ENCODE measurements around the gene NSMCE1.

NSMCE1 gene

DNA sequence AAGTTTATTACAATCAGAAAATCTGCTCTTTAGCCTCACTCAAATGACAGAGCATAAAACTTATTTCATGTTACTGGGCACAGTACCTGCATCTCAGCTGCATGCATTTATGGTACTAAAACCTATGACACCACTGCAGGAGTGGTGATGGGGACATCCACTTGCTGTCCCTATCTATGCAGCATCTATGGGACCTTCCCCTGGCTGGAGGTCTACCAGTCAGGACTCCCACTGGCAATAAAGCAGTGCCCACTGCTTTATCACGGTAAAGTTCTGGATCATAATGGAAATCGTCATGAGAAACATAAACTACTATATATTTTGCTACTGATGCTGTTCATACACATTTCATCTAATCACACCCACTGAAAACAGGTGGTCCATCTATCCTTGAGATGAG is 26.2 kb downstream of the NSMCE1 start:
- DNase-seq: no peak

- DNase-seq: no peak
Observed at GRCh38 chr16:27241658-27242057, 26.9 kb downstream of the NSMCE1 start.

DNA sequence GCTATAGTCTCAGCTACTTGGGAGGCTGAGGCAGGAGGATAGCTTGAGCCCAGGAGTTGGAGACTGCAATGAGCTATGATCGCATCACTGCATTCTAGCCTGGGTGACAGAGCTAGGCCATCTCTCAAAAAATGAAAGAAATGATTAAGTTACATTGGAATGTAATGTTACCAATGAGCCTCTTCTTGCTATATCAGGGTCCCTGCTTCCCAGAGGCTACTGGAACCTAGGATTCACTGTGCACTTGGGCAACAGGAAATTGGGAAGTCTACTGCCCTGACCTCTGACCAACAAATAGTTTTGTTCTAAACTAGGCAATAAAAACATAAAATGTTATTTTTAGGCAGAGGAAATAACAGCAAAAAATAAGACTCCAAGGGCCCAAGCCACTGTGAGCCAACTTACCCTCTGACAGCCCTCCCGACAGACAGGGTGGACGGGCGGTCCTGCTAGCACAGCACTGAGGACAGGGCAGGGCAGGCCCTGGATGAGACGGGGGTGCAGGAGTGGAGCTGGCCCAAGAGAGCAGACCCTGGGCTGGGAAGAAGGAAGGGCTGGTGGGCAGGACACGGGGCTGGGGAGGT is 27.5 kb downstream of the NSMCE1 start:
- DNase-seq: peak; percentile 78

GRCh38 chr16:27239906-27240655 is 28.5 kb downstream of the NSMCE1 start:
- no peak for DNase-seq

GRCh38 chr16:27239026-27239425 is 29.5 kb downstream of the NSMCE1 start:
- no peak for DNase-seq

- DNase-seq: no peak
Observed at GRCh38 chr16:27238591-27238990, 30.0 kb downstream of the NSMCE1 start.

DNA sequence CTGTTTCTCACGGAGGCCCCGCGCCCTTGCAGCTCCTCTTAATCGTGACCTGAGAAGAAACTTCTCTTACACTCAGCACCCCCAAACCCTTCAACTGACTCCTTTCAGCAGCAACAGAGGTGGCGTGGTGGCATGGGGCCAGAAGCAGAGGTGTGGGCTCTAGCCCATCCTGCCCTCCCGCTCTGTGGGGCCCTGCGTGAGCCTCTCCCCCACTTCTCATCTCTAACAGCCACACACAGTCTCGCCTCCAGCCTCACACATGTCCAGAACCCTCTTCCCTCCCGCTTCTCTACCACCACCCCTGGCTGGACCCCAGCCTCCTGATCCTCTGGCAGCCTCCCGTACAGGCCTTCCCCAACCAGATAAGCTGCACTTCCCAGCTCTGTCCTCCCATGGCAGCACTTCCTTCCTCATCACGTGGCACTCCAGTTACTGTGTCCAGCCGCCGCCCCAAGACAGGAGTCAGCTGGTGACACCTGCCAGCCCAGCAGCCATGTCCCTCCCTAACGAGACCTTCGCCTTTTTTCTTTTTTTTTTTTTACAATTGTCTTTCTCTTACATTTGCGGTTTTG is 30.5 kb downstream of the NSMCE1 start:
- no peak for DNase-seq

DNA sequence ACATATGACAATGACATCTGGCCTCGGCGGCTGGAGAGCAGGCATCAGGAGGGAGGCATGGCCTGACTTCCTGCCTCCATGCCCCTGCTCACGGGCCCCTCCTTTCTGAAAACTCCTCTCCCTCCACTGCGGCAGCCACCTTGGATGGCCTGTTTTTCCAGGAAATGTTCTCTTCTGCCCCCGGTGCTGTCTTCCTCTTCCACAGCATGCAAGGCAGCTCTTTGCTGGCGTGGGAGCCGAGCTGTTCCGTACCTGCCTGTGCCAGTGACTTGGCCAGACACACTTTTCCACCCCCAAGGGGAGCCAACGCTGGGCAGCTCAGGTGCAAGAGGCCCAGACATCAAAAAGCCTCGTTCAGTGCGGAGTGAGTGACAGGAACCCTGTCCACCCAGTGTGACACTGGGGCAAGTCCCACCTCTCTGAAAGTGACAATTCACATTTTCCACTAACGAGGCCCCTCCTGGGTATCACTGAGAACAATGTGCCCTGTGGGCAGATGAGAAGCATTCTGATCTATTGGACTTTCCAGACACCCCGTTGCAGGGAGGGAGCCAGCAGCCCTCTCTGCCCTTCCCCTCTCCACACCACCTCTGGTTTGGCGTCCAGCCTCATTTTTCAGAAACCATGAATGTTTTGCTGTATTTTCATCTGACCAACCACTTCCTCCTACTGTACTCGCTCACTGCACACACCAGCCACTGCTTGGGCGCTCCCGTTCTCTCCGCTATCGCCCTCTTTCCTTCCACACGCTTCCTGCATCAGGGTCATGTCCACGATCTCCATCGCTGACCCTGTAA is 31.2 kb downstream of the NSMCE1 start:
- DNase-seq: no peak

GRCh38 chr16:27236635-27237218 is 31.8 kb downstream of the NSMCE1 start:
- no peak for DNase-seq

GRCh38 chr16:27235938-27236245 is 32.7 kb downstream of the NSMCE1 start:
- no peak for DNase-seq

DNA sequence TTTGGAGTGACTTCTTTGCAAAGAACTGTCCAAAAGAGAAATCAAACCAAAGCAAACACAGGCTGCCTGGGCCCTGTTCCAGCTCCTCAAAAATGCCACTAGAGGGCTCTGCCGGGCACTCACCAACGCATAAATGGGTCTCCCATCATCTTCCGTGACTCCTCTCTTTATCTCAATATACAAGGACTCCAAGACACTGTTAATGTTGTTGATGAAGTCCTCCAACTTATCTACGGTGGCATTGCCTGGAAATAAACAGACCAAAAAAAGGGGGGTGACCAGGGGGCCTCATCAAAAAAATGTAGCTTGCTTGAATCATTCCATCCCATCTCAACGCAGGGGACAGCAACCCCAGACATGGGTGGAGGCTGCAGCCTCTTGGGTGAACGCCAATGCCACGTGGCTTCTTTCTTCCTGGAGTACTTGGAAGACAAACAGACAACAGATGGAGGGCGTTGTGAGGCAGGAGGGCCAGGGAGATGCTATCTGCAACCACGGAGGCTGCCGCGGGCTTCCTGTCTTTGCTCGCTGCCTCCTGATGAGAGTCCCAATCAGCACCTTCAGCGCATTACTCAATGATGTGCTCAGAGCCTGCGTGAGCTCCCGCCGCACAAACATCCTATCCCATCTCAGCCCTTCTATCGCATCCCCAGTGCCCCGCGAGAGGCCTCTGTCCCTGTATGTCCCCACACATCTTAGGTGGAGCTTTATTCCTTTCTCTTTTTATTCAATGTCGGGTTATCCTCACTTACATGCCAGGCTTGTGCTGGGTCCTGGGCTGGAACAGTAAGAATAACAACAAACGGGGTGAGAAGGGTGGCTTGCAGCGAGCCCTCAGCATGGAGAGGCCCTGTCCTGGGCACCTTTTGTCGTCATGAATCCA is 33.3 kb downstream of the NSMCE1 start:
- peak; percentile 91 for DNase-seq

DNA sequence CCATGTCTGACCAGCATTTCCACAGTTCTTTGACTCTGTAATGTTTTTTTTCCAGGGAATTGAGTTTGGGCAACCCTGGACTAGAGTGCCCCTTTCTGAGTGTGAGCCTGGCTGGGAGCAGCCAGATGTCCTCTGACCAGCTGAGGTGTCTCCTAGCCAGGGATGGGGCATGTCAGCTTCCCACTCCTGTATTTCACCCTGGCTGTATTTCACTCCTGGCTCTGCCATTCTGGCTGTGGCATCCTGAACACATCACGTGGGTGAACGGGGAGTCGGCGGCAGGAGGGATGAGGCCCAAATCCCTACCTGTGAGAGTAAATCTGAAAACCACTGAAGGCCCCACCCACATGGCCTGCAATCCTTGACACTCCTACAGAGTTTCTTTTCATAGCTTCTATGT is 34.0 kb downstream of the NSMCE1 start:
- no peak for DNase-seq

GRCh38 chr16:27234171-27234570 is 34.4 kb downstream of the NSMCE1 start:
- no peak for DNase-seq

DNA sequence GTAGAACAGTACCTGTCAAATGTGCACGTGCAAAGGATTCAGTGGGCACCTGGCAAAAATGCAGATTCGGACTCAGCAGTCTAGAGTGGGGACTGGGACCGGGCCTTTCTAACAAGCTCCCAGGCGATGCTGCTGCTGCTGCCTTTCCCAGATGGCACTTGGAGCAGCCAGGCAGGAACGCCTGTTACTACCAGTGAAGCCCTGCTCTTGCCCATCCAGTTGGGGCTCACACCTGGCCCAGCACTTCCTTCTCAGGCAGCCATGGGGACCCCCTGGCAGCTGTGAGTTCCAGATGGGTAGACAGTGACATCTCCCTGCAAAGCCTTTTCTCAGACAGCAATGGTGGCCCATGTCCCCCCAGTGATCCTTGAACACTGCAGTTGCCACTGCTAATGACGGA is 34.8 kb downstream of the NSMCE1 start:
- DNase-seq: no peak

DNA sequence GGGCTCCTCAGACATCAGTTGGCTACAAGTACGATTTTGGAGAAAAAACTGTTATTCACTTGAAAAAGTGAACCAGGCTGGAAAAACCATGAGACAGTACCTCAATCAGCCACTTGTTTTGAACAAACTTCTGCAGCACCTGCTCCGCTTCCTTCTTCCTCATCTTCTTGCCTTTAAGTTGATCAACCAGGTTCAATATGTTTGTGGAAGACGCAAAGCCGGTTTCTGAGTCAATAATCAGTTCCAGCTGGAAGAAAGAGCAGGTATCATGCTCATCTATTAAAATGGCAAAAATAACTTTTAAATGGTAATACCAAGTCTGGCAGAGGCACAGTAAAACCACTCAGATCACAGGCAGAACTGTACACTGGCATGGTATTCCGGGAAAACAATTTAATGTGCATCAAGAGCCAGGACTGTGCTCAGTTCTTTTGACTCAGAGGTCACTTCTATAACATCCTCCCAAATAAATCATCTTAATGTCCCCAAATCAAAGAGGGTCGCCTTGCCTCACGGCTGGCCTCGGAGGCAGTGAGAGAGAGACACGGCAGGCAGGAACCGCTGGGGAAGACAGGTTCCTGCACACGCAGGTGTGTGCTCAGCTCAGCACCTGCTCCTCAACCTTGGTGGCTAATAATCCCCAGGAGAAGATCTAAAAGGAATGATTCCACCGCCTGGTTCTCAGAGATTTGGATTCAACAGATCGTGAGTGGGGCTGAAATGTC is 35.5 kb downstream of the NSMCE1 start:
- no peak for DNase-seq

GRCh38 chr16:27232061-27232900 is 36.3 kb downstream of the NSMCE1 start:
- DNase-seq: no peak

- DNase-seq: no peak
Observed at GRCh38 chr16:27231692-27232060, 36.9 kb downstream of the NSMCE1 start.

GRCh38 chr16:27230562-27231001 is 38.0 kb downstream of the NSMCE1 start:
- no peak for DNase-seq

- DNase-seq: no peak
Observed at GRCh38 chr16:27229891-27230470, 38.6 kb downstream of the NSMCE1 start.

Measured in fibroblast of skin of scalp (primary cell).